CD4-positive, alpha-beta memory T cell (primary cell): Measurements from ENCODE around the gene ZNF514. TPM values are rescaled to one million over a fixed set of nuclear protein-coding genes. Genes with fewer than 3 reads are reported as not detected.
A peak's percentile ranks its signal among the peaks of the same experiment; 100 is the strongest.
"Not testable (repeated sequence)": the region's sequence is repeated elsewhere in the genome, so short reads cannot be mapped to it uniquely, and the experiment has no call there.

Source experiments
- CTCF ChIA-PET: fragments of 350-600 bp; sonication (Branson Sonifier 250); formaldehyde crosslinking; loops from one replicate; lab custom pipeline; 2021; ENCODE audit warnings: inconsistent platforms; ENCODE audit not compliant: partially characterized antibody; lab: Charles Lee
- POLR2A ChIA-PET: fragments of 350-600 bp; sonication (Branson Sonifier 250); formaldehyde crosslinking; loops from one replicate; lab custom pipeline; 2021; ENCODE audit not compliant: partially characterized antibody; lab: Charles Lee
- DNase-seq, 5 donors: peaks; one replicate each; pipeline versions ENCODE4 v3.0.0 to v3.0.0-alpha.2; 2020 to 2022; ENCODE audit warnings: mixed read lengths in 1 of 5
- H3K27ac ChIP-seq: one replicate; pipeline ENCODE4 v1.7.0; 2013; ENCODE audit warnings: low read depth, low read length
- H3K27me3 ChIP-seq: 2 replicates; pipeline ENCODE4 v1.7.0; 2013; ENCODE audit warnings: mild to moderate bottlenecking, low read length, moderate library complexity; ENCODE audit not compliant: insufficient read depth
- H3K36me3 ChIP-seq: 2 replicates; pipeline ENCODE4 v1.7.0; 2013; ENCODE audit warnings: mild to moderate bottlenecking, low read length, moderate library complexity; ENCODE audit not compliant: insufficient read depth
- H3K4me1 ChIP-seq: 2 replicates; pipeline ENCODE4 v1.7.0; 2013; ENCODE audit warnings: mild to moderate bottlenecking, low read length, moderate library complexity; ENCODE audit not compliant: insufficient read depth
- H3K4me3 ChIP-seq, 2 donors: one replicate each; pipeline ENCODE4 v1.7.0; 2013; ENCODE audit warnings: low read length in 2 of 2, mild to moderate bottlenecking in 1 of 2
- H3K9me3 ChIP-seq, 2 donors: one replicate each; pipeline ENCODE4 v1.7.0; 2013; ENCODE audit warnings: low read length in 2 of 2, control low read depth in 1 of 2; ENCODE audit not compliant: control insufficient read depth in 1 of 2
- H3K27ac Mint-ChIP-seq, 7 donors: one replicate each; pipeline ENCODE4 v1.8.0; 2020 to 2021; ENCODE audit warnings: mixed read lengths in 7 of 7, mild to moderate bottlenecking in 6 of 7, inconsistent platforms in 3 of 7, moderate library complexity in 3 of 7
- H3K27me3 Mint-ChIP-seq, 2 donors: one replicate each; pipeline ENCODE4 v1.8.0; 2020 to 2021; ENCODE audit warnings: mixed read lengths in 2 of 2
- H3K36me3 Mint-ChIP-seq, 2 donors: one replicate each; pipeline ENCODE4 v1.8.0; 2020 to 2021; ENCODE audit warnings: mixed read lengths in 2 of 2, inconsistent platforms in 1 of 2, mild to moderate bottlenecking in 1 of 2
- H3K4me1 Mint-ChIP-seq, 4 donors: one replicate each; pipeline ENCODE4 v1.8.0; 2020 to 2021; ENCODE audit warnings: mixed read lengths in 4 of 4, mild to moderate bottlenecking in 1 of 4
- H3K4me3 Mint-ChIP-seq, 8 donors: one replicate each; pipeline ENCODE4 v1.8.0; 2020 to 2021; ENCODE audit warnings: mixed read lengths in 8 of 8, mild to moderate bottlenecking in 7 of 8, moderate library complexity in 6 of 8, inconsistent platforms in 3 of 8
- H3K9me3 Mint-ChIP-seq, 8 donors: one replicate each; pipeline ENCODE4 v1.8.0; 2020 to 2021; ENCODE audit warnings: mixed read lengths in 8 of 8, mild to moderate bottlenecking in 5 of 8, inconsistent platforms in 3 of 8, moderate library complexity in 1 of 8
- intact Hi-C: fragments of 100-400 bp; cut with micrococcal nuclease; formaldehyde crosslinking; loops from one replicate; pipeline ENCODE4 v1.15.1; 2023
- polyA plus RNA-seq, 2 donors: library from polyadenylated mRNA; unstranded; fragments of 300-500 nt; fragmentation: Illumina TruSeq; gene quantifications; one replicate each; pipeline ENCODE4 v1.2.3, GENCODE V29; 2021
- total RNA-seq, 2 experiments: library from RNA; stranded (reverse); gene quantifications; one replicate each; pipeline ENCODE4 v1.2.3, GENCODE V29; 2021

The ZNF514 gene
- total and polyA plus RNA-seq, 4 experiments from 2014 or later: 7.3 to 37.1 (median 23.2) TPM

GRCh38 chr2:95192956-95193355 is 33.3 kb upstream of the ZNF514 start:
- intact Hi-C loops, H3K9me3 Mint-ChIP-seq, H3K27ac ChIP-seq, H3K4me1 ChIP-seq, H3K4me1 Mint-ChIP-seq, H3K9me3 ChIP-seq, H3K27me3 Mint-ChIP-seq, H3K27ac Mint-ChIP-seq, H3K4me3 ChIP-seq, CTCF ChIA-PET, H3K36me3 Mint-ChIP-seq, H3K27me3 ChIP-seq, H3K4me3 Mint-ChIP-seq, H3K36me3 ChIP-seq, POLR2A ChIA-PET: not testable (repeated sequence)
- DNase-seq: peak in 4 of 5 donors; percentile 12 to 27 (median 17)

- Histone ChIP-seq H3K36me3 (peaks cover 12% of the 10 kb centered on the region), H3K4me3 (no peak overlapping the region), H3K4me1 (no peaks in the 10 kb centered on the region), H3K27ac (no peak overlapping the region), H3K27me3 (no peaks in the 10 kb centered on the region), H3K9me3 (peaks cover 0 to under 1% of the 10 kb centered on the region in 2 donors)
- peak overlapping the region in 1 of 8 donors; percentile 17 for H3K4me3 Mint-ChIP-seq
- H3K36me3 Mint-ChIP-seq: peaks cover 30% of the 10 kb centered on the region in 2 donors
- H3K4me1 Mint-ChIP-seq: no peaks in the 10 kb centered on the region
- no peak overlapping the region for H3K27ac Mint-ChIP-seq
- ChIA-PET CTCF (no interaction called here), POLR2A (no interaction called here)
- DNase-seq: no peak
- peaks cover 4 to 6% of the 10 kb centered on the region in 2 donors for H3K27me3 Mint-ChIP-seq
- intact Hi-C loops: no loop called here
- peaks cover 5 to 39% (median 23%) of the 10 kb centered on the region in 8 donors for H3K9me3 Mint-ChIP-seq
These were observed 26.3 kb upstream of the ZNF514 start for GRCh38 chr2:95185973-95186372.

- Histone ChIP-seq H3K4me3 (no peak overlapping the region), H3K4me1 (no peaks in the 10 kb centered on the region), H3K9me3 (peaks cover 0 to 4% of the 10 kb centered on the region in 2 donors), H3K27me3 (no peaks in the 10 kb centered on the region), H3K36me3 (peaks cover 17% of the 10 kb centered on the region), H3K27ac (no peak overlapping the region)
- Mint-ChIP-seq H3K36me3 (peaks cover 36 to 37% of the 10 kb centered on the region in 2 donors), H3K27me3 (peaks cover 2 to 4% of the 10 kb centered on the region in 2 donors), H3K27ac (no peak overlapping the region), H3K4me1 (no peaks in the 10 kb centered on the region), H3K4me3 (no peak overlapping the region), H3K9me3 (peaks cover 5 to 43% (median 27%) of the 10 kb centered on the region in 8 donors)
- CTCF ChIA-PET: interaction anchor here (1.1 kb wide), 1 partner anchor 11 kb away, joined by 3 read pairs; no protein-coding TSS in a partner anchor
- POLR2A ChIA-PET: no interaction called here
- DNase-seq: no peak
- intact Hi-C loops: no loop called here
These were observed 25.5 kb upstream of the ZNF514 start for GRCh38 chr2:95185197-95185596.

GRCh38 chr2:95181774-95182173 is 22.1 kb upstream of the ZNF514 start:
- H3K4me1 ChIP-seq: no peaks in the 10 kb centered on the region
- no peak overlapping the region for H3K4me3 ChIP-seq
- ChIA-PET POLR2A (no interaction called here), CTCF (no interaction called here)
- Mint-ChIP-seq H3K36me3 (peaks cover 64 to 69% of the 10 kb centered on the region in 2 donors), H3K4me1 (no peaks in the 10 kb centered on the region), H3K4me3 (no peak overlapping the region), H3K27ac (no peak overlapping the region), H3K27me3 (no peaks in the 10 kb centered on the region), H3K9me3 (peaks cover 5 to 48% (median 31%) of the 10 kb centered on the region in 8 donors)
- peaks cover 28% of the 10 kb centered on the region for H3K36me3 ChIP-seq
- no peak overlapping the region for H3K27ac ChIP-seq
- no peak for DNase-seq
- peaks cover 0 to 4% of the 10 kb centered on the region in 2 donors for H3K9me3 ChIP-seq
- no peaks in the 10 kb centered on the region for H3K27me3 ChIP-seq
- intact Hi-C loops: no loop called here

GRCh38 chr2:95179451-95179850 is 19.8 kb upstream of the ZNF514 start:
- no peak for DNase-seq
- intact Hi-C loops: no loop called here
- Histone ChIP-seq H3K9me3 (peaks cover 0 to 4% of the 10 kb centered on the region in 2 donors), H3K4me1 (no peaks in the 10 kb centered on the region), H3K36me3 (peaks cover 28% of the 10 kb centered on the region), H3K4me3 (no peak overlapping the region), H3K27ac (no peak overlapping the region), H3K27me3 (no peaks in the 10 kb centered on the region)
- no peak overlapping the region for H3K4me3 Mint-ChIP-seq
- peaks cover 0 to 38% (median 25%) of the 10 kb centered on the region in 8 donors for H3K9me3 Mint-ChIP-seq
- POLR2A ChIA-PET: no interaction called here
- H3K36me3 Mint-ChIP-seq: peaks cover 69 to 84% of the 10 kb centered on the region in 2 donors
- H3K4me1 Mint-ChIP-seq: peaks cover 0 to 2% (median under 1%) of the 10 kb centered on the region in 4 donors
- no peak overlapping the region for H3K27ac Mint-ChIP-seq
- no peaks in the 10 kb centered on the region for H3K27me3 Mint-ChIP-seq
- CTCF ChIA-PET: no interaction called here

- no peaks in the 10 kb centered on the region for H3K27me3 ChIP-seq
- no peak overlapping the region for H3K27ac ChIP-seq
- H3K36me3 Mint-ChIP-seq: peaks cover 25 to 39% of the 10 kb centered on the region in 2 donors
- DNase-seq: no peak
- H3K4me1 Mint-ChIP-seq: peaks cover 0 to 5% (median 3%) of the 10 kb centered on the region in 4 donors
- ChIA-PET POLR2A (no interaction called here), CTCF (interaction anchor here (1.2 to 1.4 kb wide), 2 partner anchors 9 to 58 kb away, joined by 3 to 6 read pairs; no protein-coding TSS in a partner anchor)
- no peak overlapping the region for H3K27ac Mint-ChIP-seq
- H3K4me3 ChIP-seq: no peak overlapping the region
- intact Hi-C loops: no loop called here
- no peak overlapping the region for H3K4me3 Mint-ChIP-seq
- peaks cover 0 to 7% (median 0%) of the 10 kb centered on the region in 8 donors for H3K9me3 Mint-ChIP-seq
- peaks cover 11% of the 10 kb centered on the region for H3K36me3 ChIP-seq
- no peaks in the 10 kb centered on the region for H3K9me3 ChIP-seq
- H3K4me1 ChIP-seq: no peaks in the 10 kb centered on the region
- no peaks in the 10 kb centered on the region for H3K27me3 Mint-ChIP-seq
These were observed 14.4 kb upstream of the ZNF514 start for GRCh38 chr2:95174031-95174542.

GRCh38 chr2:95171902-95172301 is 12.3 kb upstream of the ZNF514 start:
- ChIA-PET POLR2A (no interaction called here), CTCF (no interaction called here)
- Histone ChIP-seq H3K9me3 (no peaks in the 10 kb centered on the region), H3K4me1 (peaks cover under 1% of the 10 kb centered on the region), H3K27ac (no peak overlapping the region), H3K36me3 (no peaks in the 10 kb centered on the region), H3K4me3 (no peak overlapping the region), H3K27me3 (no peaks in the 10 kb centered on the region)
- H3K27ac Mint-ChIP-seq: no peak overlapping the region
- peaks cover 2 to 12% (median 10%) of the 10 kb centered on the region in 4 donors for H3K4me1 Mint-ChIP-seq
- peaks cover 0 to 5% (median 0%) of the 10 kb centered on the region in 8 donors for H3K9me3 Mint-ChIP-seq
- intact Hi-C loops: no loop called here
- H3K4me3 Mint-ChIP-seq: no peak overlapping the region
- H3K27me3 Mint-ChIP-seq: no peaks in the 10 kb centered on the region
- no peak for DNase-seq
- H3K36me3 Mint-ChIP-seq: peaks cover 8 to 23% of the 10 kb centered on the region in 2 donors
